Ovary (tissue), 3 donors: ENCODE results near the gene DIAPH3.

Experiments used
- CTCF ChIP-seq, 3 donors: fragments of 450-650 bp in 2 of 3; fragments of 200-600 bp in 1 of 3; IDR thresholded peaks; one replicate each; pipeline versions ENCODE4 v1.5.1 to v1.8.0; 2016 to 2022; ENCODE audit warnings: antibody characterized with exemption in 3 of 3, mild to moderate bottlenecking in 1 of 3
- EP300 ChIP-seq: sonication (generic); formaldehyde crosslinking; IDR thresholded peaks from one replicate; pipeline ENCODE4 v1.6.1; 2017; ENCODE audit warnings: antibody characterized with exemption
- POLR2A ChIP-seq: fragments of 450-650 bp; IDR thresholded peaks from one replicate; pipeline ENCODE4 v1.6.1; 2017; ENCODE audit warnings: antibody characterized with exemption, mild to moderate bottlenecking, moderate library complexity
- donor health status: DM: no; HTN: no; CAD: no.

- no peak for TF ChIP-seq POLR2A
- no peak for TF ChIP-seq CTCF (IDR thresholded peaks at IDR 0.05)
- no peak for TF ChIP-seq EP300
Observed at GRCh38 chr13:59957438-59957837, 206.3 kb downstream of the DIAPH3 start.
